H9 (cell line): Measurements from ENCODE around the gene PRKD3. TPM values are rescaled to one million over a fixed set of nuclear protein-coding genes. Genes with fewer than 3 reads are reported as not detected.

ENCODE experiments used
- DNase-seq: peaks from one replicate; pipeline ENCODE4 v3.0.0-alpha.2; 2017
- H2AFZ ChIP-seq: one replicate; pipeline ENCODE4 v1.6.1; 2013; ENCODE audit warnings: mild to moderate bottlenecking, low read length, control low read depth, moderate library complexity
- H2AK5ac ChIP-seq: 2 replicates; pipeline ENCODE4 v1.6.1; 2013; ENCODE audit warnings: low read length, control low read depth, mixed read lengths; ENCODE audit not compliant: insufficient read length
- H2BK120ac ChIP-seq: one replicate; pipeline ENCODE4 v1.6.1; 2013; ENCODE audit warnings: low read depth, mild to moderate bottlenecking, low read length, control low read depth, inconsistent platforms; ENCODE audit not compliant: poor library complexity, severe bottlenecking
- H2BK12ac ChIP-seq: 2 replicates; pipeline ENCODE4 v1.6.1; 2013; ENCODE audit warnings: low read length, control low read depth, mixed read lengths, low read depth; ENCODE audit not compliant: insufficient read length
- H2BK15ac ChIP-seq: 2 replicates; pipeline ENCODE4 v1.6.1; 2013; ENCODE audit warnings: low read depth, low read length, control low read depth
- H2BK20ac ChIP-seq: one replicate; pipeline ENCODE4 v1.6.1; 2013; ENCODE audit warnings: low read depth, mild to moderate bottlenecking, low read length, control low read depth, inconsistent platforms; ENCODE audit not compliant: poor library complexity, severe bottlenecking
- H2BK5ac ChIP-seq: 2 replicates; pipeline ENCODE4 v1.6.1; 2013; ENCODE audit warnings: low read length, control low read depth, mixed read lengths; ENCODE audit not compliant: insufficient read length
- H3K14ac ChIP-seq: 2 replicates; pipeline ENCODE4 v1.6.1; 2013; ENCODE audit warnings: low read length, control low read depth; ENCODE audit not compliant: insufficient read depth
- H3K18ac ChIP-seq: 2 replicates; pipeline ENCODE4 v1.6.1; 2013; ENCODE audit warnings: low read depth, mild to moderate bottlenecking, mixed read lengths, low read length, control low read depth; ENCODE audit not compliant: insufficient read length
- H3K23ac ChIP-seq: 2 replicates; pipeline ENCODE4 v1.6.1; 2013; ENCODE audit warnings: low read length, control low read depth, mixed read lengths, low read depth; ENCODE audit not compliant: insufficient read length
- H3K23me2 ChIP-seq: 2 replicates; pipeline ENCODE4 v1.6.1; 2013; ENCODE audit warnings: low read depth, mild to moderate bottlenecking, mixed read lengths, low read length, control low read depth; ENCODE audit not compliant: insufficient read length, poor library complexity, severe bottlenecking
- H3K27ac ChIP-seq: 2 replicates; pipeline ENCODE4 v1.5.1; 2013; ENCODE audit warnings: low read length, control low read depth, mixed read lengths, low read depth; ENCODE audit not compliant: insufficient read length
- H3K27me3 ChIP-seq: 2 replicates; pipeline ENCODE4 v1.6.1; 2013; ENCODE audit warnings: low read length, control low read depth, inconsistent platforms; ENCODE audit not compliant: insufficient read depth
- H3K4ac ChIP-seq: 2 replicates; pipeline ENCODE4 v1.6.1; 2013; ENCODE audit warnings: low read depth, mild to moderate bottlenecking, control low read depth, inconsistent platforms, low read length, moderate library complexity
- H3K4me1 ChIP-seq: 2 replicates; pipeline ENCODE4 v1.6.1; 2013; ENCODE audit warnings: low read length, control low read depth, inconsistent platforms; ENCODE audit not compliant: insufficient read depth
- H3K4me2 ChIP-seq: 2 replicates; pipeline ENCODE4 v1.6.1; 2013; ENCODE audit warnings: low read length, control low read depth, mixed read lengths; ENCODE audit not compliant: insufficient read length, insufficient read depth
- H3K56ac ChIP-seq: 2 replicates; pipeline ENCODE4 v1.6.1; 2013; ENCODE audit warnings: low read depth, mild to moderate bottlenecking, mixed read lengths, low read length, control low read depth; ENCODE audit not compliant: insufficient read length
- H3K79me1 ChIP-seq: 2 replicates; pipeline ENCODE4 v1.6.1; 2013; ENCODE audit warnings: low read depth, mild to moderate bottlenecking, moderate library complexity, low read length, control low read depth, inconsistent platforms; ENCODE audit not compliant: insufficient read depth, poor library complexity, severe bottlenecking
- H3K79me2 ChIP-seq: 2 replicates; pipeline ENCODE4 v1.6.1; 2013; ENCODE audit warnings: low read length, control low read depth, inconsistent platforms; ENCODE audit not compliant: insufficient read depth
- H3K9ac ChIP-seq: 2 replicates; pipeline ENCODE4 v1.6.1; 2013; ENCODE audit warnings: low read length, control low read depth, mixed read lengths; ENCODE audit not compliant: insufficient read length; ENCODE audit errors: extremely low read depth
- H3K9me3 ChIP-seq: one replicate; pipeline ENCODE4 v1.6.1; 2013; ENCODE audit warnings: low read depth, low read length, inconsistent platforms; ENCODE audit not compliant: control insufficient read depth
- H3T11ph ChIP-seq: one replicate; pipeline ENCODE4 v1.6.1; 2013; ENCODE audit warnings: mild to moderate bottlenecking, low read length, control low read depth, inconsistent platforms
- H4K20me1 ChIP-seq: one replicate; pipeline ENCODE4 v1.6.1; 2013; ENCODE audit not compliant: control insufficient read depth, insufficient read length, insufficient read depth
- H4K5ac ChIP-seq: 2 replicates; pipeline ENCODE4 v1.6.1; 2013; ENCODE audit warnings: low read depth, mild to moderate bottlenecking, mixed read lengths, low read length, control low read depth; ENCODE audit not compliant: insufficient read length
- H4K8ac ChIP-seq: replicated peaks from 2 replicates; pipeline ENCODE4 v1.6.1; 2013; ENCODE audit warnings: low read length, control low read depth, mixed read lengths, low read depth; ENCODE audit not compliant: insufficient read length
- H4K91ac ChIP-seq: 2 replicates; pipeline ENCODE4 v1.6.1; 2013; ENCODE audit warnings: low read depth, mild to moderate bottlenecking, moderate library complexity, mixed read lengths, low read length, control low read depth; ENCODE audit not compliant: insufficient read length
- H3K27ac Mint-ChIP-seq, 3 experiments: 2 replicates in 2 of 3; 3 replicates in 1 of 3; pipeline ENCODE4 v1.8.0; 2020 to 2021; ENCODE audit warnings: mixed read lengths in 3 of 3, mild to moderate bottlenecking in 1 of 3, moderate library complexity in 1 of 3
- H3K27me3 Mint-ChIP-seq: 2 replicates; pipeline ENCODE4 v1.8.0; 2021; ENCODE audit warnings: low read depth, mild to moderate bottlenecking, moderate library complexity, mixed read lengths
- H3K36me3 Mint-ChIP-seq, 3 experiments: 2 replicates in 2 of 3; 3 replicates in 1 of 3; pipeline ENCODE4 v1.8.0; 2020 to 2021; ENCODE audit warnings: low read depth in 3 of 3, mixed read lengths in 3 of 3; ENCODE audit not compliant: insufficient read depth in 1 of 3
- H3K4me1 Mint-ChIP-seq, 2 experiments: 2 replicates each; pipeline ENCODE4 v1.8.0; 2020; ENCODE audit warnings: mixed read lengths in 2 of 2
- H3K4me3 Mint-ChIP-seq, 2 experiments: 2 replicates in 1 of 2; 3 replicates in 1 of 2; pipeline ENCODE4 v1.8.0; 2020 to 2021; ENCODE audit warnings: mild to moderate bottlenecking in 2 of 2, mixed read lengths in 2 of 2, moderate library complexity in 1 of 2
- H3K9me3 Mint-ChIP-seq, 2 experiments: 2 replicates in 1 of 2; 3 replicates in 1 of 2; pipeline ENCODE4 v1.8.0; 2020; ENCODE audit warnings: mild to moderate bottlenecking in 2 of 2, mixed read lengths in 2 of 2, moderate library complexity in 1 of 2
- CTCF ChIP-seq: fragments of 200-600 bp; sonication (generic); conservative IDR thresholded peaks from 3 replicates; pipeline ENCODE4 v1.8.0; 2021; ENCODE audit warnings: antibody characterized with exemption, mild to moderate bottlenecking
- WGBS: extraction: QIAGEN DNeasy Blood & Tissue Kit; methylation state at CpG from one replicate; pipeline ENCODE4 v1.1.7; 2013; ENCODE audit warnings: missing lambda C conversion rate, low lambda C conversion rate, mixed read lengths; ENCODE audit not compliant: insufficient read length; ENCODE audit errors: extremely low coverage; 5-methylcytosine and 5-hydroxymethylcytosine counted together
- total RNA-seq: library from RNA; stranded (reverse); gene quantifications from 2 replicates; pipeline ENCODE4 v1.2.1, GENCODE V29; 2021

PRKD3 gene
- total RNA-seq, 1 experiment from 2014 or later, result 63.3 TPM

- Histone ChIP-seq H2BK20ac (no peak overlapping the region), H3K23ac (no peak overlapping the region), H4K5ac (no peak overlapping the region), H3K14ac (no peak overlapping the region), H3K9me3 (no peaks in the 10 kb centered on the region), H3K4me2 (no peak overlapping the region), H3T11ph (no peak overlapping the region), H3K79me1 (no peaks in the 10 kb centered on the region), H3K9ac (no peak overlapping the region), H3K4ac (no peak overlapping the region), H3K4me1 (no peaks in the 10 kb centered on the region), H3K56ac (no peak overlapping the region), H3K27me3 (no peaks in the 10 kb centered on the region), H2BK5ac (no peak overlapping the region), H3K27ac (no peak overlapping the region), H3K79me2 (no peaks in the 10 kb centered on the region), H4K20me1 (no peaks in the 10 kb centered on the region), H4K8ac (no peak overlapping the region), H2BK12ac (no peak overlapping the region), H3K18ac (no peak overlapping the region), H3K23me2 (no peaks in the 10 kb centered on the region), H4K91ac (no peak overlapping the region), H2AK5ac (no peak overlapping the region), H2BK15ac (no peak overlapping the region), H2BK120ac (no peak overlapping the region), H2AFZ (no peak overlapping the region)
- no peaks in the 10 kb centered on the region for H3K27me3 Mint-ChIP-seq
- H3K9me3 Mint-ChIP-seq, result no peaks in the 10 kb centered on the region
- H3K36me3 Mint-ChIP-seq, result no peaks in the 10 kb centered on the region
- H3K27ac Mint-ChIP-seq, result no peak overlapping the region
- WGBS, result no CpG with 5 or more reads among the region's 7 CpGs
- H3K4me1 Mint-ChIP-seq, result peaks cover 0 to under 1% of the 10 kb centered on the region in 2 experiments; a peak in 1 of 4 replicates
- H3K4me3 Mint-ChIP-seq, result no peak overlapping the region
- no peak for TF ChIP-seq CTCF
- DNase-seq, result no peak
Measured at GRCh38 chr2:37337620-37338280, 13.1 kb upstream of the PRKD3 start.
